ENCODE measurements around the gene CFDP1.

Gene CFDP1

DNA sequence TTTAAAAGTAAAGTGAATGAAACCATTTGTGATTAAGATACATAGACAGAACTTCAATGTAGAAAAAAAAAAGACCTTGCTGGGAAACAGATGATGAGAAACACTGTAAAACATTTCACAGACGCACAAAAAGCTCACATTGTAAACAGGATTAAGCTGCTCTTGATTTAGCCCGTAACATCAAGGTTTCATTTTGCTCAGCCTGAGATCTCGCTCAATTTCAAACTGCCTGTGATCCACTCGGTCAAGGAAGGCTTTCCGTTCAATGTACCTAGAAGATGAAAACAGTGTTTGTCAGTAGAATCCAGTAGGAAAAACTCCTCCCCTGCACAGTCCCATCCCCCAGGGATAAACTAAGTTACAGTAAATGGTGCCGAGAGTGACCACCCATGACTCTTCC lies 139.5 kb downstream of the CFDP1 start:
- no peak for DNase-seq (ENCODE audit: low read depth)
- H3K4me3 ChIP-seq (ENCODE audit: control insufficient read depth, low read depth, low read length), result no peak overlapping the region
- TF ChIP-seq, protein P1, sequence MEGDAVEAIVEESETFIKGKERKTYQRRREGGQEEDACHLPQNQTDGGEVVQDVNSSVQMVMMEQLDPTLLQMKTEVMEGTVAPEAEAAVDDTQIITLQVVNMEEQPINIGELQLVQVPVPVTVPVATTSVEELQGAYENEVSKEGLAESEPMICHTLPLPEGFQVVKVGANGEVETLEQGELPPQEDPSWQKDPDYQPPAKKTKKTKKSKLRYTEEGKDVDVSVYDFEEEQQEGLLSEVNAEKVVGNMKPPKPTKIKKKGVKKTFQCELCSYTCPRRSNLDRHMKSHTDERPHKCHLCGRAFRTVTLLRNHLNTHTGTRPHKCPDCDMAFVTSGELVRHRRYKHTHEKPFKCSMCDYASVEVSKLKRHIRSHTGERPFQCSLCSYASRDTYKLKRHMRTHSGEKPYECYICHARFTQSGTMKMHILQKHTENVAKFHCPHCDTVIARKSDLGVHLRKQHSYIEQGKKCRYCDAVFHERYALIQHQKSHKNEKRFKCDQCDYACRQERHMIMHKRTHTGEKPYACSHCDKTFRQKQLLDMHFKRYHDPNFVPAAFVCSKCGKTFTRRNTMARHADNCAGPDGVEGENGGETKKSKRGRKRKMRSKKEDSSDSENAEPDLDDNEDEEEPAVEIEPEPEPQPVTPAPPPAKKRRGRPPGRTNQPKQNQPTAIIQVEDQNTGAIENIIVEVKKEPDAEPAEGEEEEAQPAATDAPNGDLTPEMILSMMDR (conservative IDR thresholded peaks at IDR 0.05; ENCODE audit: control insufficient read depth, insufficient read depth, low read depth, low read length), result no peak

DNA sequence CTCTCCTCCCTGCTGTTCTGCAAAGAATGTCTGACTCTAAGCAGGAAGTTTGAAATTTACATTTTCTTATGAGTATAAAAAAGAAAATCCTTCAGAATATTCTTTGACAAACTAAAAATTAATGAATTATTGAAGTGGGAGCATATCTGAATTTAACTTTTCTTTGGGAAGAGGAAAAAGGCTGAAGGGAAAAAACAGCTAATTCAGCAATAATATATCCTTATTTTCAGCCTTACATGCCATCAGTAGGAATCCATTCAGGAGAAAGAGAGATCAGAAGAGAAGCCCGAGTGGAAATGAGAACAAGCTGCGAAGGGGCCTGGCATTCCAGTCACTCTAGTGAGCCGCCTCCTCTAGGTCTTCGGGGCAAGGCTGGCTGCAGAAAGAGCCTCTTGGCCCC lies 140.1 kb downstream of the CFDP1 start:
- TF ChIP-seq, protein P1 (conservative IDR thresholded peaks at IDR 0.05; ENCODE audit: control insufficient read depth, insufficient read depth, low read depth, low read length), result no peak
- no peak for DNase-seq (ENCODE audit: low read depth)
- no peak overlapping the region for H3K4me3 ChIP-seq (ENCODE audit: control insufficient read depth, low read depth, low read length)

DNA sequence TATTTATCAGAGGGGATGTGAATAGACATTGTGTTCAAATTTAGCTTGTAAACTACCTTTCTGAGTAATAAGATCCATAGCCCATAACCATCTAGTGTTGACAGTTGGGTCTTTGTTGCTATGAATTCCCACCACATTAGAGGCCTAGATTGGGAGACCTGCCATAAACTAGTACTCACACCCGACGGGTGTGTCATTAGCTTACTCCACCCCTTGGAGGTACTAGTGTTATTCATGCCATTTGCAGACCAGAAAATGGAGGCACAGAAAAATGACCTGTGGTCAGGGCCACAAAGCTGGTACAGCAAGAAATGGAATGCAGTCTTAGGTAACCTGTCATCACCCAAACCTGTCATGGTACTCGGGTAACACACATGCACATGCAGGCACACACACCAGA lies 140.6 kb downstream of the CFDP1 start:
- no peak for DNase-seq (ENCODE audit: low read depth)
- no peak overlapping the region for H3K4me3 ChIP-seq (ENCODE audit: control insufficient read depth, low read depth, low read length)
- TF ChIP-seq, protein P1 (conservative IDR thresholded peaks at IDR 0.05; ENCODE audit: control insufficient read depth, insufficient read depth, low read depth, low read length), result no peak

GRCh38 chr16:75289189-75289588 lies 144.1 kb downstream of the CFDP1 start:
- peak; percentile 74 for DNase-seq (ENCODE audit: low read depth)
- TF ChIP-seq, protein P1 (conservative IDR thresholded peaks at IDR 0.05; ENCODE audit: control insufficient read depth, insufficient read depth, low read depth, low read length), result no peak
- H3K4me3 ChIP-seq (ENCODE audit: control insufficient read depth, low read depth, low read length), result no peak overlapping the region

- no peak for DNase-seq (ENCODE audit: low read depth)
- no peak overlapping the region for H3K4me3 ChIP-seq (ENCODE audit: control insufficient read depth, low read depth, low read length)
- TF ChIP-seq, protein P1 (conservative IDR thresholded peaks at IDR 0.05; ENCODE audit: control insufficient read depth, insufficient read depth, low read depth, low read length), result no peak
Measured at GRCh38 chr16:75288596-75289120, 144.6 kb downstream of the CFDP1 start.

DNA sequence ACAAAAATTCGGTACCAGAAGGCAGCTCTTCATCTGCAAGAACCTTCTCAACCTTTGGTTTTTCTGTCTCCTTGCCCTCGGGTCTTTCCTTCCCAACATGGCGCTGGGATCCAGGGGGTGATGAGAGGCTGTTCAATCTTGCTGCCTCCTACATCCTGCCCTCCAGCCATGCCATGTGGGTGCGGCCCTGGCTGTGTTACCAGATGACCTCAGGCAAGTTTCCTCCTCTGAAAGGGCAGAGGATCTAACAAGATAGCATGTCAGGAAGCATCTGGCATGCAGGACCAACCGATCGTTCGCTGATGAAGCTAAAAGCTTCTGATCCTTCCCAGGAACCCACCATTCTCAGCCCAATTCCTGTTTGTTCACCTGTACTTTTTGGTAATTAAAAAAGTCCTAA lies 145.1 kb downstream of the CFDP1 start:
- TF ChIP-seq, protein P1 (conservative IDR thresholded peaks at IDR 0.05; ENCODE audit: control insufficient read depth, insufficient read depth, low read depth, low read length), result no peak
- no peak for DNase-seq (ENCODE audit: low read depth)
- no peak overlapping the region for H3K4me3 ChIP-seq (ENCODE audit: control insufficient read depth, low read depth, low read length)

- no peak overlapping the region for H3K4me3 ChIP-seq (ENCODE audit: control insufficient read depth, low read depth, low read length)
- TF ChIP-seq, protein P1 (conservative IDR thresholded peaks at IDR 0.05; ENCODE audit: control insufficient read depth, insufficient read depth, low read depth, low read length), result no peak
- DNase-seq (ENCODE audit: low read depth), result no peak
Measured at GRCh38 chr16:75287708-75288107, 145.6 kb downstream of the CFDP1 start.
